K562 (cell line): ENCODE results near the gene USP5. TPM values are rescaled to one million over a fixed set of nuclear protein-coding genes. Genes with fewer than 3 reads are reported as not detected.
A peak's percentile ranks its signal among the peaks of the same experiment; 100 is the strongest.

Experiments used
- ARID2 ChIP-seq: fragments of 450-650 bp; IDR thresholded peaks from 2 replicates; pipeline ENCODE4 v1.6.1; 2017; ENCODE audit warnings: antibody characterized with exemption, mild to moderate bottlenecking
- DIDO1 ChIP-seq: fragments of 450-650 bp; IDR thresholded peaks from 2 replicates; pipeline ENCODE4 v1.6.1; 2016; ENCODE audit warnings: low read depth, missing biosample characterization, missing genetic modification characterization
- ELK3 ChIP-seq: fragments of 450-650 bp; formaldehyde crosslinking; IDR thresholded peaks from 2 replicates; pipeline ENCODE4 v1.4.0; 2020; ENCODE audit warnings: mild to moderate bottlenecking
- ETV6 ChIP-seq, 3 experiments: fragments of 150-350 bp in 1 of 3; sonication (generic) in 1 of 3; formaldehyde crosslinking in 1 of 3; IDR thresholded peaks; 2 replicates each; pipeline versions ENCODE4 v1.6.1 to v1.8.0; 2014 to 2022; ENCODE audit warnings: borderline replicate concordance in 2 of 3, low read depth in 2 of 3, antibody characterized with exemption in 1 of 3, low read length in 1 of 3, mild to moderate bottlenecking in 1 of 3, missing genetic modification reagents in 1 of 3
- HMBOX1 ChIP-seq: sonication (generic); IDR thresholded peaks from 2 replicates; pipeline ENCODE4 v1.6.1; 2016
- HNRNPLL ChIP-seq: fragments of 200-400 bp; formaldehyde crosslinking; IDR thresholded peaks from 2 replicates; pipeline ENCODE4 v1.6.1; 2017; ENCODE audit warnings: low read length, low read depth, mild to moderate bottlenecking; ENCODE audit not compliant: poor library complexity, severe bottlenecking
- MTA3 ChIP-seq: fragments of 450-650 bp; formaldehyde crosslinking; IDR thresholded peaks from 2 replicates; pipeline ENCODE4 v1.6.1; 2017; ENCODE audit warnings: mild to moderate bottlenecking, borderline replicate concordance
- NFE2L1 ChIP-seq: fragments of 450-650 bp; IDR thresholded peaks from 2 replicates; pipeline ENCODE4 v1.6.1; 2016; ENCODE audit warnings: missing genetic modification characterization, low read depth, mild to moderate bottlenecking, missing compliant biosample characterization, moderate library complexity, borderline replicate concordance
- POU5F1 ChIP-seq: fragments of 150-350 bp; IDR thresholded peaks from 2 replicates; pipeline ENCODE4 v1.6.1; 2014; ENCODE audit warnings: borderline replicate concordance, low read length, low read depth, mild to moderate bottlenecking; ENCODE audit not compliant: partially characterized antibody
- SIN3A ChIP-seq, 2 experiments: fragments of 150-350 bp in 1 of 2; IDR thresholded peaks; 2 replicates each; pipeline ENCODE4 v1.6.1; 2011 to 2016; ENCODE audit warnings: borderline replicate concordance in 2 of 2, low read depth in 2 of 2, low read length in 2 of 2, mild to moderate bottlenecking in 2 of 2, moderate library complexity in 2 of 2; ENCODE audit not compliant: control insufficient read depth in 1 of 2
- SMARCC2 ChIP-seq: fragments of 450-650 bp; IDR thresholded peaks from 2 replicates; pipeline ENCODE4 v1.6.1; 2017; ENCODE audit warnings: antibody characterized with exemption, moderate library complexity, mild to moderate bottlenecking, low read depth
- SOX6 ChIP-seq: fragments of 450-650 bp; IDR thresholded peaks from 2 replicates; pipeline ENCODE4 v1.6.1; 2014; ENCODE audit warnings: mild to moderate bottlenecking
- TAF15 ChIP-seq: fragments of 200-400 bp; formaldehyde crosslinking; IDR thresholded peaks from 2 replicates; pipeline ENCODE4 v1.6.1; 2017; ENCODE audit warnings: mild to moderate bottlenecking, low read depth, low read length, moderate library complexity
- TCF3 ChIP-seq: sonication (generic); formaldehyde crosslinking; IDR thresholded peaks from 2 replicates; pipeline ENCODE4 v1.4.0; 2020; ENCODE audit warnings: mild to moderate bottlenecking, missing genetic modification reagents
- THAP12 ChIP-seq: fragments of 250-450 bp; sonication (Bioruptor Pico); IDR thresholded peaks from 2 replicates; pipeline ENCODE4 v1.9.0; 2021; ENCODE audit warnings: mild to moderate bottlenecking, inconsistent platforms
- TSC22D4 ChIP-seq: fragments of 450-650 bp; IDR thresholded peaks from 2 replicates; pipeline ENCODE4 v1.6.1; 2016; ENCODE audit warnings: missing genetic modification characterization, missing biosample characterization, control low read depth
- ZBTB9 ChIP-seq: fragments of 450-650 bp; formaldehyde crosslinking; IDR thresholded peaks from 2 replicates; pipeline ENCODE4 v1.4.0; 2020; ENCODE audit warnings: mild to moderate bottlenecking, moderate library complexity
- ZC3H11A ChIP-seq: IDR thresholded peaks from 2 replicates; pipeline ENCODE4 v1.6.1; 2012; ENCODE audit warnings: low read depth, low read length, improper control_type of control experiment
- ZNF133 ChIP-seq: fragments of 250-450 bp; sonication (Bioruptor Pico); IDR thresholded peaks from 2 replicates; pipeline ENCODE4 v1.4.0; 2020; ENCODE audit warnings: mild to moderate bottlenecking
- polyA plus RNA-seq, 8 experiments: library from polyadenylated mRNA; depleted of rRNA in 4 of 8; stranded (reverse) in 5 of 8; unstranded in 3 of 8; fragments of >200 nt; fragmentation: Nextera tagmentation in 2 of 8; fragmentation: Illumina TruSeq in 1 of 8; extraction: Ambion mirVana in 2 of 8; extraction: Trizol in 1 of 8; gene quantifications; 2 replicates each; pipeline versions ENCODE4 v1.2.1 to v1.2.3, GENCODE V29; 2011 to 2014; ENCODE audit warnings: inconsistent platforms in 1 of 8, missing spikeins in 1 of 8
- total RNA-seq, 7 experiments: library from RNA; depleted of rRNA in 6 of 7; stranded (reverse); fragments of >200 nt in 6 of 7; fragmentation: Illumina TruSeq in 2 of 7; extraction: Trizol in 2 of 7; gene quantifications; 2 replicates each; pipeline versions ENCODE4 v1.2.1 to v1.2.3, GENCODE V29; 2011 to 2021; ENCODE audit warnings: low replicate concordance in 1 of 7

The USP5 gene
- total and polyA plus RNA-seq, 9 of the 15 experiments (the other 6 are each of a cell fraction or from before 2014, with no cell fraction given) = 1.4 to 107 (median 48.6) TPM

DNA sequence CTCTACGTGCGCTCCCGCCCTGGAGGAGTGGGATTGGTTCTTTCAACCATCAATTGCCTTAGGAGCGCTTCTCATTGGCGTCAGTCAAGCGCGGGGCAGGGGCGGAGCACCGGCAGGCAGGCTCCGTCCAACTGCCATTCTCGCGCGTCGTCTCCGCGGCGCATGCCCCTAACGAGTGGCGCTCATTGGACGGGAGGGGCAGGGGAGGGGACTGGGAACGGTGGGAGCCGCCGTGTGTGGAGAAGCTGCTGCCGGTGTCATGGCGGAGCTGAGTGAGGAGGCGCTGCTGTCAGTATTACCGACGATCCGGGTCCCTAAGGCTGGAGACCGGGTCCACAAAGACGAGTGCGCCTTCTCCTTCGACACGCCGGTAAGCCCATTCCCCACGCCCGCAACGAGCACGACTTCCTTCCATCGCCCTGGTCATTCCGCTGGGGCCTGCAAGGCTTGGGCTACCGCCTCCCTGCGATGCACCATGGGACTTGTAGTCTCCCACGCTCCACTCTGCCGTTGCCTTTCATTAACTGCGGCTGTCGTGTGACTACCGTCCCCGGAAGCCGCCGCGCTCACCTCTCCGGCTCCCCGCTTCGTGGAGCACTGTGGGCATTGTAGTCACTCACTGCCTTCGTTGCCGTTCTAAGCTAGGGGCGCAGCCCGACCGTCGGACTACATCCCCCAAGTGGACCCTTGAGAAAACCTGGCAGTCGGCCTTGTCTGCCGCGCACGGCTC is at the start of gene USP5 (continued):
- TF ChIP-seq TSC22D4 = no peak
- TF ChIP-seq HNRNPLL = peak; percentile 86
- TF ChIP-seq SMARCC2 = no peak
- peak; percentile 82 for TF ChIP-seq DIDO1 (tag)
- TF ChIP-seq ZBTB9 (CRISPR knock-in tag) = peak; percentile 97
- TF ChIP-seq ETV6 (IDR thresholded peaks at IDR 0.05; ENCODE audit: borderline replicate concordance in 1 of 2, low read depth in 2 of 2, low read length in 1 of 2) = no peak
- no peak for TF ChIP-seq ETV6 (CRISPR knock-in tag; IDR thresholded peaks at IDR 0.05; ENCODE audit: borderline replicate concordance)
- no peak for TF ChIP-seq NFE2L1 (tag)
- TF ChIP-seq ZC3H11A = no peak
- TF ChIP-seq ZNF133 = no peak
- no peak for TF ChIP-seq ELK3 (CRISPR knock-in tag)
- peak; percentile 90 for TF ChIP-seq POU5F1
- peak; percentile 45 to 76; a peak in 2 of 4 replicates for TF ChIP-seq SIN3A (IDR thresholded peaks at IDR 0.05; ENCODE audit: borderline replicate concordance in 2 of 2, control insufficient read depth in 1 of 2, low read depth in 2 of 2, low read length in 2 of 2)
- TF ChIP-seq TCF3 (CRISPR knock-in tag) = no peak
- TF ChIP-seq ARID2 = no peak
- no peak for TF ChIP-seq SOX6
- peak; percentile 61 for TF ChIP-seq THAP12 (CRISPR knock-in tag)
- no peak; the same call in 1 of the 2 replicates for TF ChIP-seq MTA3
- TF ChIP-seq TAF15 = no peak
- TF ChIP-seq HMBOX1 = 0 out of 2 replicates have a peak, but pooled peaks have one; percentile 1
